ENCODE measurements around the gene STK17A.

DNA sequence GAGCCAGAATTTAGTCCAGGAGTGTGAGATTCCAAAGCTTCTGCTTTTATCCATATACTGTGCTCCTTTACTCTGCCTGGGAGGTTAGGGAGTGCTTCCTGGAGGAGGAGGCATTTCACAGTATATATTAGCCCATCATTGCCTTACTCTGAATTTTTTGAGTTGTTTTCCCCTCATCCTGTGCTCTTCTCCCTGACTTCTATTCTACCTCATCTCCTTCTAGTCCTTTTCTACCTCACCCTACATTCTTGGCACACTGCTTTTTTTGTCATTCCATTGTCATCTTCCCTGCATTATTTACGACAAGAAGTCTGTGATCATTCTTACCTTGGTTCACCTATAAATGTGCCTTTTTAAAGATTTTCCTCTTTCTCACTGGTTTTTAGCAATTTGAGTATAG is 21.3 kb downstream of the STK17A start:
- TF ChIP-seq, protein P1, sequence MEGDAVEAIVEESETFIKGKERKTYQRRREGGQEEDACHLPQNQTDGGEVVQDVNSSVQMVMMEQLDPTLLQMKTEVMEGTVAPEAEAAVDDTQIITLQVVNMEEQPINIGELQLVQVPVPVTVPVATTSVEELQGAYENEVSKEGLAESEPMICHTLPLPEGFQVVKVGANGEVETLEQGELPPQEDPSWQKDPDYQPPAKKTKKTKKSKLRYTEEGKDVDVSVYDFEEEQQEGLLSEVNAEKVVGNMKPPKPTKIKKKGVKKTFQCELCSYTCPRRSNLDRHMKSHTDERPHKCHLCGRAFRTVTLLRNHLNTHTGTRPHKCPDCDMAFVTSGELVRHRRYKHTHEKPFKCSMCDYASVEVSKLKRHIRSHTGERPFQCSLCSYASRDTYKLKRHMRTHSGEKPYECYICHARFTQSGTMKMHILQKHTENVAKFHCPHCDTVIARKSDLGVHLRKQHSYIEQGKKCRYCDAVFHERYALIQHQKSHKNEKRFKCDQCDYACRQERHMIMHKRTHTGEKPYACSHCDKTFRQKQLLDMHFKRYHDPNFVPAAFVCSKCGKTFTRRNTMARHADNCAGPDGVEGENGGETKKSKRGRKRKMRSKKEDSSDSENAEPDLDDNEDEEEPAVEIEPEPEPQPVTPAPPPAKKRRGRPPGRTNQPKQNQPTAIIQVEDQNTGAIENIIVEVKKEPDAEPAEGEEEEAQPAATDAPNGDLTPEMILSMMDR (IDR thresholded peaks at IDR 0.05) = no peak
- TF ChIP-seq POLR2AphosphoS5 (IDR thresholded peaks at IDR 0.05) (no peak), EP300 (IDR thresholded peaks at IDR 0.05) (no peak)

All from gastroesophageal sphincter (tissue), 3 donors.